GM04504 (cell line): ENCODE results near the gene SCRN3.
"Not testable (repeated sequence)": the region's sequence is repeated elsewhere in the genome, so short reads cannot be mapped to it uniquely, and the experiment has no call there.

Experiments used
- DNase-seq: peaks from one replicate; pipeline ENCODE4 v3.0.0-alpha.2; 2012; ENCODE audit warnings: low read depth

Gene SCRN3, protein sequence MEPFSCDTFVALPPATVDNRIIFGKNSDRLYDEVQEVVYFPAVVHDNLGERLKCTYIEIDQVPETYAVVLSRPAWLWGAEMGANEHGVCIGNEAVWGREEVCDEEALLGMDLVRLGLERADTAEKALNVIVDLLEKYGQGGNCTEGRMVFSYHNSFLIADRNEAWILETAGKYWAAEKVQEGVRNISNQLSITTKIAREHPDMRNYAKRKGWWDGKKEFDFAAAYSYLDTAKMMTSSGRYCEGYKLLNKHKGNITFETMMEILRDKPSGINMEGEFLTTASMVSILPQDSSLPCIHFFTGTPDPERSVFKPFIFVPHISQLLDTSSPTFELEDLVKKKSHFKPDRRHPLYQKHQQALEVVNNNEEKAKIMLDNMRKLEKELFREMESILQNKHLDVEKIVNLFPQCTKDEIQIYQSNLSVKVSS

DNA sequence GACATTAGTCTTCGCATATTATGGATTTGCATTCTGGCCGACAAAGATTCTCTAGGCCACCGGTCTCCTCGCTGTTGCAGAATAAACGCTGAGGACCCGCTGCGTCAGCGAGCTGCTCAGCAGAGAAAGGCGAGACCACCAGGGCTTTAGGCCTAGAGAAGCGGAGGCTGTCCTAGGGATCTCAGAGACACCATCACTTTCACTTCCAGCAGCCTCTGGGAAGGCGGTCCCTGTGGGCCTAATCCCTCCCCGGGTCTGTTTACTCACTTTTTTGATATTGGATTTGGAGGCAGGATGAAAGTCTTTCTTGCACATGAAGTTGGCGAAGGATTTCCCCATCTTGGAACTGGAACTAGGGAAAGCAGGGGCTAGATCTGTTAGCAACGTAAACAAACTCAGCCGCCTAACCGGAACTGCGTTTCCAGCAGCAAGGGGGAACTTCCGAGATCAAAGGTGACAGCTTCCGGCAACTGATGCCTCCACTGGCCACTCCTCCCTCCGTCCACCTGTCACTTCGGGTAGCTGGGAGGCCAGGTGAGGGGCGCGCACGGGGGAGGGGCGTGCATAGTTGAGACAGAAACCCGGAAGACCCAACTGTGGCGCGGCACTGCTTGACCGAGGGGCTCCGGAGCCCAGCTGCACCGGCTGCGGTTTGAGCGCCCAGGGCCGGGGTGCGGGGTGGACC is at the start of gene SCRN3:
SCRN3 (plus strand) TSS at position 447 of the 685 bp plus-strand sequence. CDS start 2,554 bp downstream, outside the sequence.
- peak; percentile 42 for DNase-seq

- no peak for DNase-seq
Observed at GRCh38 chr2:174350018-174350417, 45.5 kb upstream of the SCRN3 start.

GRCh38 chr2:174350593-174351181 is 44.8 kb upstream of the SCRN3 start:
- DNase-seq, result no peak

- no peak for DNase-seq
Observed at GRCh38 chr2:174353004-174353403, 42.5 kb upstream of the SCRN3 start.

GRCh38 chr2:174356347-174356746 is 39.2 kb upstream of the SCRN3 start:
- DNase-seq, result no peak

GRCh38 chr2:174359663-174360062 is 35.9 kb upstream of the SCRN3 start:
- not testable (repeated sequence) for DNase-seq

DNA sequence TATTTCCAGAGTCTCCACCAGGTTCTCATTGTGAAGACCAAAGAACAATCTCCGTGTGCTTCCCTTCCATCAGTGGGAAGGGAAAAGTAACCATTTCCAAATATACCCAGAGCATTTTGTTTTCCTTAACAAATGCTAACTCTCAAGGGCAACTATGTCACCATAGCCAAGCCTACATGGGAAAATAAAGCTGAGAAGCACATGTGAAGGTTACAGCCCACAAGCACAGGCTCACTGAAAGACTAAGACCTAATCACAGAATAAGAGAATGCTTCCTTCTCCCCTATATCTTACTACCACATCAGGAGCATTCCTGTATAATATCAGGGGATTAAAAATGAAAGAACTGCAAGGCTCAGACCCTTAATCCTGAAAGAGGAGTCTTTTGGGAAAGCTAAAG is 32.6 kb upstream of the SCRN3 start:
- DNase-seq, result no peak

DNA sequence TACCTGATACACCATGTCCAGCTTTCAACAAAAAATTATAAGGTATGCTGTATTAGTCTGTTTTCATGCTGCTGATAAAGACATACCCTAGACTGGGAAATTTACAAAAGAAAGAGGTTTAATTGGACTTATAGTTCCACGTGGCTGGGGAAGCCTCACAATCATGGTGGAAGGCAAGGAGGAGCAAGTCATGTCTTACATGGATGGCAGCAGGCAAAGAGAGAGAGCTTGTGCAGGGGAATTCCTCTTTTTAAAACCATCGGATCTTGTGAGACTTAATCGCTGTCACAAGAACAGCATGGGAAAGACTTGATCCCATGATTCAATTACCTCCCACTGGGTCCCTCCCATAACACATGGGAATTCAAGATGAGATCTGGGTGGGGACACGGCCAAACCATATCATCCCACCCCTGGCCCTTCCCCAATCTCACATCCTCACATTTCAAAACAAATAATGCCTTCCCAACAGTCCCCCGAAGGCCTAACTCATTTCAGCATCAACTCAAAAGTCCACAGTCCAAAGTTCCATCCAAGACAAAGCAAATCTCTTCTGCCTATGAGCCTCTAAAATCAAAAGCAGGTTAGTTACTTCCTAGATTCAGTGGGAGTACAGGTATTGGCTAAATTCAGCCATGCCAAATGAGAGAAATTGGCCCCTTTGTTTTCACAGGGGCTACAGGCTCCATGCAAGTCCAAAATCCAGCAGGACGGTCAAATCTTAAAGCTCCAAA is 31.9 kb upstream of the SCRN3 start:
- not testable (repeated sequence) for DNase-seq

- DNase-seq, result no peak
Observed at GRCh38 chr2:174364628-174365027, 30.9 kb upstream of the SCRN3 start.

DNA sequence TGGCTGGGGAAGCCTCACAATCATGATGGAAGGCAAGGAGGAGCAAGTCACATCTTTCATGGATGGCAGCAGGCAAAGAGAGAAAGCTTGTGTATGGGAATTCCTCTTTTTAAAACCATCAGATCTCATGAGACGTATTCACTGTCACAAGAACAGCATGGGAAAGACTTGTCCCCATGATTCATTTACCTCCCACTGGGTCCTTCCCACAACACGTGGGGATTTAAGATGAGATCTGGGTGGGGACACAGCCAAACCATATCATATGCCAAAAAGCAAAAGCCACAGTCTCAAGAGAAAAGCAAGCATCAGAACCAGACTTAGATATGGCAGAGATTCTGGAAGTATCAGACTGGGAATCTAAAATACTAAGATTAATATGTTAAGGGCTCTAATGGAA is 30.0 kb upstream of the SCRN3 start:
- no peak for DNase-seq

DNA sequence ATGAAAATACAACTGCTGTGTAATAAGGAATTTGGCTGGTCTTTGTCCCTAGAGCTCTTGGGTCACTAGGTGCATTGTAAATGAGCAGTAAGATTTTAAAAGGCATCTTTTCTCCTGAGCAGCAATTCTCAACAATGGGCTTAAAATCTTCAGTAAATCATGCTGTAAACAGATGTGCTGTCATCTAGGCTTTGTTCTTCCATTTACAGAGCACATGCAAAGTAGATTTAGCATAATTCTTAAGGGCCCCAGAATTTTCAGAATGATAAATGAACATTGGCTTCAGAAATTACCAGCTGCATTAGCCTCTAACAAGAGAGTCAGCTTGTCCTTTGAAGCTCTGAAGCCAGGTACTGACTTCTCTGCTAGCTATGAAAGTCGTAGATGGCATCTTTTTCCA is 26.8 kb upstream of the SCRN3 start:
- DNase-seq, result no peak

DNA sequence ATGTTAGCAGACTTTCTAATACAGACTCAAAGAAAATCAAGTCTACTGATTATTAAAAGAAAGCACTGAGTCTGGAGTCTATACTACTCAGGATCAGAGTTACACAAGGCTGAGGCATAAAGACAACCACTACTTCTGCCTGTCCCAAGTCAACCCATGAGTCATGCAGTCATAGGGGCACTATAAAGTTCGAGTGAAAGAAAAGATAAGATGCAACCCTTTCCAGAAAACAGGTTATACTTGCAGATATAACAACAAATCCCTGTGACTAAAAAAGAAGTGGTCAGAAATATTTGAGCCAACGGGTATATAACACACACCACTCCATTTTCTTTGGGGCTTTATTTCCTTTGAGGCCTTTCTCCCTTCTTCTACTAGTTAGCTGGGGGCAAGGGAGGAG is 18.6 kb upstream of the SCRN3 start:
- DNase-seq, result no peak

DNA sequence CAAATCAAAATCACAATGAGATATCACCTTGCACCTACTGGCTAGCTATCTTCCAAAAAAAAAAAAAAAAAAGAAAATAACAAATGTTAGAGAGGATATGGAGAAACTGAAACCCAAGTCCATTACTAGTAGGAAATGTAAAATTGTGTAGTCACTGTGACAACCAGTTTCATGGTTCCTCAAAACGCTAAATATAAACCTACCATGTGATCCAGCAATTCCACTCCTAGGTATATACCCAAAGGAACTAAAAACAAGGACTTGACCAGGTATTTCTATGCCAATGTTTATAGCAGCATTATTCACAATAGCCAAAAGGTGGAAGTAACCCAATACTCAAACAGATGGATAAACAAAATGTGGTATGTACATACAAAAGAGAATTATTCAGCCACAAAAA is 11.7 kb upstream of the SCRN3 start:
- no peak for DNase-seq

GRCh38 chr2:174385201-174385600 is 10.3 kb upstream of the SCRN3 start:
- DNase-seq, result no peak

- DNase-seq, result not testable (repeated sequence)
Observed at GRCh38 chr2:174388706-174389105, 6.8 kb upstream of the SCRN3 start.

DNA sequence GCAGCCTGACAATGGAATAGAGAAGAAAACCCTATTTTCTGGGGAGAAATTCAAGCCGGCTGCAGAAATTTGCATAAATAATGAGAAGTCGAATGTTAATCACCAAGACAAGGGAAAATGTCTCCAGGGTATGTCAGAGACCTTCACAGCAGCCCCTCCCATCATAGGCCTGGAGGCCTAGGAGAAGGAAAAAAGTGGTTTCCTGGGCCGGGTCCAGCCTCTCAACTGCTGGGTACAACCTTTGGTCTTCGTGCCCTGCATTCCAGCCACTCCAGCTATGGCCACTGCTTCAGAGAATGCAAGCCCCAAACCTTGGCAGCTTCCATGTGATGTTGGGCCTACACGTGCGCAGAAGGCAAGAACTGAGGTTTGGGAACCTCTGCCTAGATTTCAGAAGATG is 6.0 kb upstream of the SCRN3 start:
- DNase-seq, result no peak

- DNase-seq, result not testable (repeated sequence)
Observed at GRCh38 chr2:174390303-174390702, 5.2 kb upstream of the SCRN3 start.

- DNase-seq, result no peak
Observed at GRCh38 chr2:174392706-174393105, 2.8 kb upstream of the SCRN3 start.

DNA sequence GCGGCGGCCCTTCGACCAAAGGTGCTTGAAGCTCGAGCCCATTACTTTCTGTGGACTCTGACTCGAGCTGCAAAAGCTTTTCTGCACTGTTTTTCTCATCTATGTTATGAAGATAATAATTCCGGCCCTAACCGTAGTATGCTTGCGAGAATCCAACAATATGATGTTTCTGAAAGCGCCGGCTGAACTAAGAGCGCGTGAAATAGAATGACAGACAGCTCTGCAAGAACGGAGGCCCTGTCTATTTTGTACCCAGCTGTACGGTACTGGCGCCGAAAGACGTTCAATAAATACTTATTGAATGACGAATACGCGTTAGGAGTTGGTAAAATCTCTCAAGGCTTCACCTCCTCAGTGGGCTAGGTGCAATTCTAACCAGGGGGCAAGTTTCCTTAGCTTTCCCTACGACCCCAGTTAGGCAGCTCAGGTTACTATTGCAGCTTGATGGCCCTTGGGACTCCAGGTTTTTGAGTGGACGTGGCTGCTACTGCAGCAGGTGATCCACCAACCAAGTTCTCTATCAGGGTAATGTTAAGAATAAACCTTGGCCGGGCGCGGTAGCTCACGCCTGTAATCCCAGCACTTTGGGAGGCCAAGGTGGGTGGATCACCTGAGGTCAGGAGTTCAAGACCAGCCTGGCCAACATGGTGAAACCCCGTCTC is 570 bp downstream of the SCRN3 start:
- no peak for DNase-seq

GRCh38 chr2:174397773-174398172 is 2.2 kb downstream of the SCRN3 start:
- no peak for DNase-seq

DNA sequence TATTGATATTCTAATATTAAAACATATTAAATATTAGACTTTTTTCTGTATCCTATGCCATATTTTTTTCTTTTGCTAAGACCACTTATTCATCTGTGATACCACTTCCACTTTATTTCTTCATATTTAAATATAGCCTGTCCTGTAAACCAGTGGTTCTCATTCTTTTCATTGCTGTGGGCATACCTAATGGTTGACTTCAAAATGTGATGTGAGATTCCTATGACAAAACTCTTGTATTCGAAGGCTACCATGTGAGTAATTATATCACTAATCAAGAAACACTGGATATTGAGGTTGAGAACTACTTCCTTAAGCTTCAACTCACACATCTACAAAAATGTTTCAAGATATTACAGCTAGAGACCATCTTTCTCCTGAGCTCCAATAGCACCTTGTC is 3.6 kb downstream of the SCRN3 start:
- no peak for DNase-seq

DNA sequence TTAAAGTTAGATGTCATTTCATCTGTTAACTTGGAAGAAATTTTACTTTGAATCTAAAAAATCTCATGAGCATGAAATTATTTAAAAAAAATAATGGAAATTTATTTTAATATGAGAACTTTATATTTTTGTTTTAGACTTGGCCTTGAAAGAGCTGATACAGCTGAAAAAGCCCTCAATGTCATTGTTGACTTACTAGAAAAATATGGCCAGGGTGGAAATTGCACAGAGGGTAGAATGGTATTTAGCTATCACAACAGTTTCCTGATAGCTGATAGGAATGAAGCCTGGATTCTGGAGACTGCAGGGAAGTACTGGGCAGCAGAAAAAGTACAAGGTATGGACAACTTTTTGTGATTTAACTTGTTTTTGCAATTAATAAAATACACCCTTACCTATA is 5.3 kb downstream of the SCRN3 start:
- DNase-seq, result no peak
